IPS-20b (cell line): ENCODE results near the gene YWHAQ.

Source experiments
- H3K27ac ChIP-seq: one replicate; pipeline ENCODE4 v1.5.1; 2013; ENCODE audit warnings: low read length
- H3K27me3 ChIP-seq: 2 replicates; pipeline ENCODE4 v1.6.1; 2013; ENCODE audit warnings: mild to moderate bottlenecking, low read length, inconsistent platforms; ENCODE audit not compliant: insufficient read depth
- H3K36me3 ChIP-seq: 2 replicates; pipeline ENCODE4 v1.6.1; 2013; ENCODE audit warnings: low read depth, mild to moderate bottlenecking, inconsistent platforms, low read length, moderate library complexity; ENCODE audit not compliant: insufficient read depth
- H3K4me1 ChIP-seq: 2 replicates; pipeline ENCODE4 v1.6.1; 2013; ENCODE audit warnings: mild to moderate bottlenecking, control low read depth, inconsistent platforms, low read length, moderate library complexity; ENCODE audit not compliant: insufficient read depth
- H3K4me3 ChIP-seq: 2 replicates; pipeline ENCODE4 v1.5.1; 2013; ENCODE audit warnings: mild to moderate bottlenecking, low read length, inconsistent platforms
- H3K9ac ChIP-seq: 2 replicates; pipeline ENCODE4 v1.6.1; 2013; ENCODE audit warnings: low read depth, mild to moderate bottlenecking, inconsistent platforms, low read length, moderate library complexity
- H3K9me3 ChIP-seq: 2 replicates; pipeline ENCODE4 v1.6.1; 2013; ENCODE audit warnings: mild to moderate bottlenecking, low read depth, low read length, inconsistent platforms; ENCODE audit not compliant: insufficient read depth

YWHAQ gene

DNA sequence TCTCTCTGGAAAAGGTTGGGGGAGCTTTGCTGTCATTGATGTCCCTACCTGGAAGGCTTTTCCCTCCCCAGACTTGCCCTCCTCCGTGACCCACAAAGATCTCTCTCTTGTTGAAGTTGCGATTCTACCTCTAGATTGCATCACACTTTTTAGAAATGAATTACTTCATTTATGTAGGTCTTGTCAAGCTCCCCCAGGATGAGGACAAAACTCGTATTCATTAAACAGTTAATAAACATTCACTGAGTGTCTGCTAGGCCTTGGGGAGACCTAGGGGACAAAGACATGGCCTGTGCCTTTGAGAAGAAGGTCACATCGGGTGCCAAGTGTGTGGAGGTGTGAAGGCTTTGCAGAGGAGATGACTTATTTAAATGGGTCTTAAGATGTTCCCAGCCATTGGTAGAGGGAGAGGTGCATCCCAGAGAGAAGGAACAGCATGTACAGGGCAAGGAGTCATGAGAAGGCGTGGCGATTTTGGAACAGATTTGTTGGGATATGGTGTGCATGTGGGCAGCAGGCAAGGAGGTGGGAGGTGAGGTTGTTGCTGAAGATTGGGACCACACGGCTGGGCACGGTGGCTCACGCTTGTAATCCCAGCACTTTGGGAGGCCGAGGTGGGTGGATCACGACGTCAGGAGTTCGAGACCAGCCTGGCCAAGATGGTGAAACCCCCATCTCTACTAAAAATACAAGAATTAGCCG lies 9.8 kb upstream of the YWHAQ start:
- Histone ChIP-seq H3K27me3 (peaks cover 7% of the 10 kb centered on the region), H3K27ac (no peak overlapping the region), H3K36me3 (no peaks in the 10 kb centered on the region), H3K9me3 (no peaks in the 10 kb centered on the region), H3K4me1 (peaks cover 4% of the 10 kb centered on the region; the same call in 1 of the 2 replicates), H3K9ac (no peak overlapping the region), H3K4me3 (no peak overlapping the region)

DNA sequence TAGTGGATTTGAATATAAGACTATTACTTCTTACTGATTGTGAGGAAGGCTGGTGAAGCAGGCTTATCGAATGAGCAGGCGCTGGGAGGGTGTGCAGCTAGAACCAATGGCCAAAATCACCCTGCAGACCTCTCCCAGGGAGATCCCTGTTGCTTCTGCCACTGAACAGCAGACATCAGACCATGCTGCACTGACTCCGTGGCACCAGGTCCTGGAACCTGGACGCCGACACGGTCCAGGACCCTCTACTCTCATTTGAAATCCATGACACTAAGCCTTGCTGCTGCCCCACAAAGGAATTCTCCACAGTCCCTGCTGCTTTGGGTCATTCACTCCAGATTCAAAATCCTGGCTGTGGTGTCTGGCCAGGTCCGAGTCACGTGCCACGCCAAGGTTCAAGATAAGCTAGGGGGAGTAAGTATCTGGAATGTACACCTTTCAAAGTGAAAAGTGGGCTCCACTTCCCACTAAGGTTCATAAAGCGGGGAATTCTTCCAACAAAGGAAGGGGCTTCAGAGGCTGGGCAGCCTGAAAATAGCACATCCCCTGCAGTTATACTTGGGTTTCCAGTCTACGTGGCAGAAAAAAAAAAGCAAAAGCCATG lies 9.0 kb upstream of the YWHAQ start:
- no peak overlapping the region for H3K4me3 ChIP-seq
- H3K9me3 ChIP-seq: no peaks in the 10 kb centered on the region
- no peak overlapping the region for H3K27ac ChIP-seq
- H3K27me3 ChIP-seq: peaks cover 7% of the 10 kb centered on the region
- peaks cover 4% of the 10 kb centered on the region; the same call in 1 of the 2 replicates for H3K4me1 ChIP-seq
- H3K9ac ChIP-seq: no peak overlapping the region
- H3K36me3 ChIP-seq: no peaks in the 10 kb centered on the region

GRCh38 chr2:9639000-9639602 lies 8.3 kb upstream of the YWHAQ start:
- Histone ChIP-seq H3K4me3 (no peak overlapping the region), H3K4me1 (peaks cover 4% of the 10 kb centered on the region; the same call in 1 of the 2 replicates), H3K27me3 (peaks cover 8% of the 10 kb centered on the region), H3K9me3 (no peaks in the 10 kb centered on the region), H3K9ac (no peak overlapping the region), H3K36me3 (no peaks in the 10 kb centered on the region), H3K27ac (no peak overlapping the region)

DNA sequence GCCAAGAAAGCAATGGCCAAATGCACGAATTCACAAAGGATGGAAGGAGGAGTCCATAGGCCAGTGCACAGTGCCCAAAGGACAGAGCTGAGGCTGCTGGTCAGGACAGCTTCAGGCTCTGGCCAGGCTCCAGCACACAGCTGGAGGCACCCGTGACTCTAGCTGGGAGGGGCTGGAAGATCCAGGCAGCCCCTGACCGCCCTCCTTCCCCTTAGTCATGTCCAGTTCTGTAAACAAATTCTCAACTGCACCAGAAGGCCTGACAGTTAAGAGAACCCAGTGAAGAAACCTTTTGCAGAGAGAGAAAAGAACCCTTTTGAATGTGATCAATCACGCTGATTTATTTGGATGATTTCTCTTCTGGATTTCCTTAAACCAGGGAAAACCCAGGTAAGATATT lies 7.7 kb upstream of the YWHAQ start:
- no peak overlapping the region for H3K27ac ChIP-seq
- H3K27me3 ChIP-seq: peaks cover 14% of the 10 kb centered on the region; the same call in 1 of the 2 replicates
- H3K9ac ChIP-seq: no peak overlapping the region
- H3K9me3 ChIP-seq: no peaks in the 10 kb centered on the region
- H3K4me1 ChIP-seq: peaks cover 4% of the 10 kb centered on the region; the same call in 1 of the 2 replicates
- H3K36me3 ChIP-seq: no peaks in the 10 kb centered on the region
- H3K4me3 ChIP-seq: no peak overlapping the region

GRCh38 chr2:9637330-9637729 lies 6.5 kb upstream of the YWHAQ start:
- Histone ChIP-seq H3K9me3 (no peaks in the 10 kb centered on the region), H3K9ac (no peak overlapping the region), H3K36me3 (no peaks in the 10 kb centered on the region), H3K27ac (no peak overlapping the region), H3K4me1 (peaks cover 4% of the 10 kb centered on the region; the same call in 1 of the 2 replicates), H3K27me3 (peaks cover 22% of the 10 kb centered on the region), H3K4me3 (no peak overlapping the region)

DNA sequence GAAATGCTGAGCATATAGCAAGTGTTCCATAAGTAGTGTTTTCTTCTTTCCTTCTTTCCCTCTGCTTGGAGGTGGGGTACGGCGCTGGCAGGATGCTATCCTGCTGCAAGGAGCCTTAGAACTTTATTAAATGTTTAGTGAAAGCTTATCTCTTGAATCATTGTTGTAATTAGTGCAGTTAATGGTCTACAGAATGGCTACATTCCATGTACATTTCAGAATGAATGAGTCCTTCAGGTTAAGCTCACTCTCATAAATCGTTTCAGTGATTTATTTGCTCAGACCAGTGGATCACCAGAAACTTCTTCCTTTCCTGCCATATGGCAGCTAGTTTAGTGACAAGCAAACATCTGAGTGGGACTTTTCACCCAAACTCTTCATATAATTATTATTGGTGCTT lies 3.3 kb upstream of the YWHAQ start:
- Histone ChIP-seq H3K4me1 (peaks cover 6% of the 10 kb centered on the region), H3K27me3 (peaks cover 26% of the 10 kb centered on the region), H3K9ac (no peak overlapping the region), H3K36me3 (peaks cover 7% of the 10 kb centered on the region; the same call in 1 of the 2 replicates), H3K4me3 (no peak overlapping the region), H3K9me3 (no peaks in the 10 kb centered on the region), H3K27ac (no peak overlapping the region)

GRCh38 chr2:9631878-9632700 lies 1.3 kb upstream of the YWHAQ start:
- Histone ChIP-seq H3K27me3 (peaks cover 26% of the 10 kb centered on the region), H3K4me1 (peaks cover 9% of the 10 kb centered on the region; the same call in 1 of the 2 replicates), H3K27ac (no peak overlapping the region), H3K4me3 (peak overlapping the region; percentile 74), H3K9ac (peak overlapping the region; percentile 61; the same call in 1 of the 2 replicates), H3K36me3 (peaks cover 27% of the 10 kb centered on the region), H3K9me3 (no peaks in the 10 kb centered on the region)

GRCh38 chr2:9631553-9631819 lies 689 bp upstream of the YWHAQ start:
- Histone ChIP-seq H3K9me3 (no peaks in the 10 kb centered on the region), H3K9ac (peak overlapping the region; percentile 61; the same call in 1 of the 2 replicates), H3K4me1 (peaks cover 9% of the 10 kb centered on the region; the same call in 1 of the 2 replicates), H3K4me3 (peak overlapping the region; percentile 74), H3K27me3 (peaks cover 26% of the 10 kb centered on the region), H3K36me3 (peaks cover 33% of the 10 kb centered on the region), H3K27ac (no peak overlapping the region)

- peaks cover 12% of the 10 kb centered on the region; the same call in 1 of the 2 replicates for H3K4me1 ChIP-seq
- H3K36me3 ChIP-seq: peaks cover 44% of the 10 kb centered on the region
- H3K27me3 ChIP-seq: peaks cover 26% of the 10 kb centered on the region
- H3K4me3 ChIP-seq: peak overlapping the region; percentile 98
- H3K9me3 ChIP-seq: no peaks in the 10 kb centered on the region
- peak overlapping the region; percentile 98 for H3K9ac ChIP-seq
- peak overlapping the region; percentile 90 for H3K27ac ChIP-seq
These were observed 571 bp downstream of the YWHAQ start for GRCh38 chr2:9630117-9630735.

GRCh38 chr2:9629222-9630116 lies 1.3 kb downstream of the YWHAQ start:
- no peaks in the 10 kb centered on the region for H3K9me3 ChIP-seq
- peak overlapping the region; percentile 98 for H3K4me3 ChIP-seq
- H3K9ac ChIP-seq: peak overlapping the region; percentile 98
- H3K36me3 ChIP-seq: peaks cover 45% of the 10 kb centered on the region
- peaks cover 12% of the 10 kb centered on the region; the same call in 1 of the 2 replicates for H3K4me1 ChIP-seq
- H3K27ac ChIP-seq: peak overlapping the region; percentile 90
- H3K27me3 ChIP-seq: peaks cover 26% of the 10 kb centered on the region
